Stimulated activated CD4-positive, alpha-beta T cell treated with anti-CD3 and anti-CD28 coated beads, TNF-alpha, amount 100 ng/mL, for 1 hour (primary cell): Measurements from ENCODE around the gene PC.
"Not testable (repeated sequence)": the region's sequence is repeated elsewhere in the genome, so short reads cannot be mapped to it uniquely, and the experiment has no call there.

Experiments used
- DNase-seq, 3 donors: peaks; one replicate each; pipeline ENCODE4 v3.0.0-alpha.2; 2020; ENCODE audit warnings: low read depth in 3 of 3, low spot score in 1 of 3

The PC gene

GRCh38 chr11:66845143-66845875, 112.9 kb downstream of the PC start:
- DNase-seq: no peak

GRCh38 chr11:66844496-66845142, 113.6 kb downstream of the PC start:
- DNase-seq: no peak

DNA sequence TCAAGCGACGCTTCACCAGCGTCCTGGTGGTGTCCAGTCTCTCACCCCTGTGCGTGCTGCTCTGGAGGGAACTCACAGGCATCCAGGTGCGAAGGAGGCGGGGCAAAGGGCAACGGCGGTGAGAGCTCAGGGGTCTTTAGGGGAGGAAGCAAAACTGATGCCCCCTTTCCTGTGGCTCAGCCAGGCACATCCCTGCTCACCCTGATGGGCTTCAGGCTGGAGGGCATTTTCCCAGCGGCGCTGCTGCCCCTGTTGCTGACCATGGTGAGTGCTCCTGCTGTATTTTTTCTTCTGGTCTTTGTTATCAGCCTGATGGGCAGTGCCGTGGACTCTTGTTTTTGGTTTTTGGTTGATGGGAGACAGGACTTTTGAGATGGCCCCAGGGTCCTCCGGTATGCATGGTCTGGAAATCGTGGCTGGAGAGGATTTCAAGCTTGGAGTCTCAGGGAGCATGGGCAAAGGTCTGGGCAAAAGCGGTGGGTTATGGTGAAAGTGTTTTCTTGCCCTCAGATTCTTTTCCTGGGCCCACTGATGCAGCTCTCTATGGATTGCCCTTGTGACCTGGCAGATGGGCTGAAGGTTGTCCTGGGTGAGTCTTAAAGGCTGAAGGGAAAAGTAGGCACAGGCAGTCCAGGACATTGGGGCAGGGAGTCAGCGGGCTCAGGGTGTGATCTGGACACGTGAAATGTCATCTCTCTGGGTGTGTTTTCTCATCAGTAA, 114.2 kb downstream of the PC start:
- no peak for DNase-seq

DNA sequence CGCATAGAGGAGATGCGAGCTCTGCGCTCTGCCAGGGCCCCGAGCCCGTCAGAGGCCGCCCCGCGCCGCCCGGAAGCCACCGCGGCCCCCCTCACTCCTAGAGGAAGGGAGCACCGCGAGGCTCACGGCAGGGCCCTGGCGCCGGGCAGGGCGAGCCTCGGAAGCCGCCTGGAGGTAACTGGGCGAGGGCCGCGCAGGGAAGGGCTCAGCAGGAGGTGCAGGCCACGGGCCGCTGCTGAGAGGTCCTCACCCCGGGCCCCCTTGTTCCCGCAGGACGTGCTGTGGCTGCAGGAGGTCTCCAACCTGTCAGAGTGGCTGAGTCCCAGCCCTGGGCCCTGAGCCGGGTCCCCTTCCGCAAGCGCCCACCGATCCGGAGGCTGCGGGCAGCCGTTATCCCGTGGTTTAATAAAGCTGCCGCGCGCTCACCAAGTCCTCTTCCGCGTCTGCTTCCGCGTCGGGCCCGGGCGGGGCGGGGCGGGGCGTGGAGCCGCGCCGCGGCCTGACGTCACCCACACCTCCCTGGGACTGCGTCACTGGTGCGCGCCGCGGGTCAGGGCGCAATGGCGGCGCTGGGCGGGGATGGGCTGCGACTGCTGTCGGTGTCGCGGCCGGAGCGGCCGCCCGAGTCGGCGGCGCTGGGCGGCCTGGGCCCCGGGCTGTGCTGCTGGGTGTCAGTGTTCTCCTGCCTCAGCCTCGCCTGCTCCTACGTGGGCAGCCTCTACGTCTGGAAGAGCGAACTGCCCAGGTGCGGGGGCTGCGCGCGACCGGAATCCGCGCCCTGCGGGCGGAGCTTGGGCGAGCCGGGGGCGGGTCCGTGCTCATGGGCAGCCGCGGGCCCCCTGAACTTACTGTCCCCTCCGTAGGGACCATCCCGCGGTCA, 115.0 kb downstream of the PC start, which contains the start of gene RCE1:
TSS of gene RCE1 (plus strand) at position 546 of the 880 bp plus-strand sequence. CDS start at position 561, 15 bp downstream.
- peak; percentile 78 to 87 (median 81) for DNase-seq

GRCh38 chr11:66842501-66842895, 115.7 kb downstream of the PC start:
- DNase-seq: no peak

DNA sequence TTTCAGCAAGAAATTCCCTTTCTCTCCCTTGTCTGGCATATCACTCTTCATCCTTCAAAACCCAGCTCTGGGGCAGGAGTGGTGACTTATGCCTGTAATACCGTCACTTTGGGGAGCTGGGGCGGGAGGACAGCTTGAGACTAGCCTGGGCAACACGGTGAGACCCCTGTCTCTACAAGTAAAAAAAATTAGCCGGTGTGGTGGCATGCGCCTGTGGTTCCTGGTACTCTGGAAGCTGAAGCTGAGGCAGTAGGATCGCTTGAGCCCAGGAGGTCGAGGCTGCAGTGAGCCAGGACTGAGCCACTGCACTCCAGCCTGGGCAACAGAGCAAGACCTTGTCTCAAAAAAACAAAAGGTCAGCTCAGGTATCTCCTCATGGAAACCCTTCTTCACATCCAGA, 116.3 kb downstream of the PC start:
- no peak for DNase-seq

GRCh38 chr11:66840317-66841091, 117.7 kb downstream of the PC start:
- no peak for DNase-seq

GRCh38 chr11:66835768-66836405, 122.3 kb downstream of the PC start:
- no peak for DNase-seq

- DNase-seq: no peak
These were observed 123.2 kb downstream of the PC start for GRCh38 chr11:66834943-66835342.

DNA sequence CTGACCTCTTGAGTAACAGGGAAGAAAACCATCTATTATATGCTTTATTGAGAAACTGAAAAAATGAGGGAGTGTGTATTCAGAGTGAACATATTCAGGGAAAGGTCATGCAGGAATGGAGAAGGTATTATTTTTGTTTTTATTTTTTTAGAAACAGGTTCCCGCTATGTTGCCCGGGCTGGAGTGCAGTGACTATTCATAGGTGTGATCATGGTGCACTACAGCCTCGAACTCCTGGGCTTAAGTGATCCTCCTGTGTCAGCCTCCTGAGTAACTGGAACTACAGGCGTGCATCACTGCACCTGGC, 123.7 kb downstream of the PC start:
- DNase-seq: no peak

GRCh38 chr11:66824573-66824972, 133.6 kb downstream of the PC start:
- DNase-seq: not testable (repeated sequence)

GRCh38 chr11:66823700-66824099, 134.5 kb downstream of the PC start:
- no peak for DNase-seq

DNA sequence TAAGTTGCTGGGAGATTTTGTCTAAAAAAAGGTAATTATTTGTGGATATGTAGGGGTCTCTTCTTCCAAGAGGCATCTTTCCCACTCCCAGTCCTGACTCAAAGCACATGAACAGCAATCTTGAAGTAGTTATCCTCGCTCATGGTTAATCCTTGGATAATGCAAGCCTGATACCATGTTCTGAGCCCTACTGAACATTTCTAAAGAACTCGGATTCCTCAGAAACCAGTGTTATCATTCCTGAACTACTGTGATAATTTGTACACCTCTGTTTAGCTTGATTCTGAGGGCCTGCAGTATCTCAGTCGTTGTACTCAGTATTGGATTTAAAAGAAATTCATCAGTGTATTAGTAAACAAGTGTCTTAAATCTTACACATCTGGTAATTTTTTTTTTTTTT, 137.3 kb downstream of the PC start:
- no peak for DNase-seq

- no peak for DNase-seq
These were observed 137.8 kb downstream of the PC start for GRCh38 chr11:66820381-66820780.

DNA sequence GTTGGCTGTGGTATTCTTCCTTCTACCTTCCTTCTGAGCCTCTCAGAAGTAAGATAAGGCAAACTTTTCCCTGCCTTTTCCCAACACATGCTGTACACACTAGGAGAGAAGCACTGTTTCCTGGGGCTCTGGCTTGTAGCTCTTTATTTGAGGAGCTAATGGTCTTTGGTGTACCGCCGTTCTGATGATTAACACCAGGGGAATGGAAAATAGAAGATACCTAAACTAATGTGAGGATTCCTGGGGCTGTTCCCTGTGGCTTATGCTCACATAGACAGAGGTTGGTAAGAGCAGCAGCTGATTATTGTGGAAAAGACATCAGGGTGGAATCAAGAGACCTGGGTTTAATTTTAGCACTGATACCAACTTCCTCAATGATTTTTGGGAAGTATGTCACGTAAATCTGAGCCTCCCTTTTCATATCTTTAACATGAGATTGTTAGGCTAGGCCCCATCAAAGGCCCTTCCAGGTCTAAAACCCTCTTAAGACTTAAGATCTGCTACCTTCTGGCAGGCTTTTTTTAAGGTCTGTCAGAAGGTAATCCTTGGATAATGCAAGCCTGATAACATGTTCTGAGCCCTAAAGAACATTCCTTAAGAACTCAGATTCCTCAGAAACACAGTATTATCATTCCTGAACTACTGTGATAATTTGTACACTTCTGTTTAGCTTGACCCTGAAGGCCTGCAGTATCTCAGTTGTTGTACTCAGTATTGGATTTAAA, 139.8 kb downstream of the PC start:
- no peak for DNase-seq

DNA sequence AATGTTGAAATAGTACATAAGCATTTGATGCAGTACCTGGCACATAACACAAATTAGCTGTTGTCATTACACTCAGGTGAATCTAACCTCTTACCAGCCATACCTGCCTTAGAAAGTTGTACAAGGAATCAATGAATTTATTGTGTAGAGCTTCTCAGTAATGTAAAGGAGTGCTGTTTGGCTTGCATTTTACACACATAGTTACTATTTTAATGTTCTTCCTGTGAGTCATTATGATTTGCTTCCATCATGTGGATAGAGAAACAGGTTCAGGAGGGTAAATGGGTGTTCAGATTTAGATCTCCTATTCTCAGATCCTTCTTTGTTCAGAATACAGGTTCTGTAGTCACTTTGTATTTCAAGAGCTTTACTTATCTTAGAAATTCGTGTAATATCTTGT, 142.5 kb downstream of the PC start:
- no peak for DNase-seq

- no peak for DNase-seq
These were observed 143.5 kb downstream of the PC start for GRCh38 chr11:66814678-66815077.

GRCh38 chr11:66810576-66811185, 147.5 kb downstream of the PC start:
- DNase-seq: no peak

- no peak for DNase-seq
These were observed 148.6 kb downstream of the PC start for GRCh38 chr11:66809592-66809991.
